Measurements from ENCODE around the gene EXOC4.

The EXOC4 gene

DNA sequence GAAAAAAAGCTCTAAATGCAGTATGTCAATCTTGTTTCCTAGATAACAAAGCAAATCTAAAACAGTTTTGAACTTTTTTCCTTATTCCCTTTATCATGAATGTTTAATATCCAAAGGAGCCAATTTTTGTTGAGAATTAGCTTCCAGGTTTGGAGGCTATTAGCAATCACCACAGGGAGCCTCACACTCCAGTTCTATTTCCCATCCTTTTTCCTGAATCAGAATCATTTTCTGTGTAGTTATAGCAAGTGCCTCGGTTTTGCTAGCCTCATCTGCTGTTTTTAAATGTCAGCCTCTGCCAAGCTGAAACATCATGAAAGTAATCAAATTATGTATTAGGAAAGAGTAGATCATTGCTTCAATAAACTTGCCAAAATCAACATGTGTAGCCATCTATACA lies 516.8 kb downstream of the EXOC4 start:
- POLR2A ChIA-PET: no interaction called here
- TF ChIP-seq, protein P1, sequence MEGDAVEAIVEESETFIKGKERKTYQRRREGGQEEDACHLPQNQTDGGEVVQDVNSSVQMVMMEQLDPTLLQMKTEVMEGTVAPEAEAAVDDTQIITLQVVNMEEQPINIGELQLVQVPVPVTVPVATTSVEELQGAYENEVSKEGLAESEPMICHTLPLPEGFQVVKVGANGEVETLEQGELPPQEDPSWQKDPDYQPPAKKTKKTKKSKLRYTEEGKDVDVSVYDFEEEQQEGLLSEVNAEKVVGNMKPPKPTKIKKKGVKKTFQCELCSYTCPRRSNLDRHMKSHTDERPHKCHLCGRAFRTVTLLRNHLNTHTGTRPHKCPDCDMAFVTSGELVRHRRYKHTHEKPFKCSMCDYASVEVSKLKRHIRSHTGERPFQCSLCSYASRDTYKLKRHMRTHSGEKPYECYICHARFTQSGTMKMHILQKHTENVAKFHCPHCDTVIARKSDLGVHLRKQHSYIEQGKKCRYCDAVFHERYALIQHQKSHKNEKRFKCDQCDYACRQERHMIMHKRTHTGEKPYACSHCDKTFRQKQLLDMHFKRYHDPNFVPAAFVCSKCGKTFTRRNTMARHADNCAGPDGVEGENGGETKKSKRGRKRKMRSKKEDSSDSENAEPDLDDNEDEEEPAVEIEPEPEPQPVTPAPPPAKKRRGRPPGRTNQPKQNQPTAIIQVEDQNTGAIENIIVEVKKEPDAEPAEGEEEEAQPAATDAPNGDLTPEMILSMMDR (IDR thresholded peaks at IDR 0.05; ENCODE audit: control extremely low read depth, extremely low read depth, low read depth, missing control alignments): no peak
- DNase-seq (ENCODE audit: extremely low spot score): no peak
- CTCF ChIA-PET: interaction anchor here (0.7 to 1.0 kb wide), 2 partner anchors 15 to 16 kb away, joined by 3 read pairs; no protein-coding TSS in a partner anchor

DNA sequence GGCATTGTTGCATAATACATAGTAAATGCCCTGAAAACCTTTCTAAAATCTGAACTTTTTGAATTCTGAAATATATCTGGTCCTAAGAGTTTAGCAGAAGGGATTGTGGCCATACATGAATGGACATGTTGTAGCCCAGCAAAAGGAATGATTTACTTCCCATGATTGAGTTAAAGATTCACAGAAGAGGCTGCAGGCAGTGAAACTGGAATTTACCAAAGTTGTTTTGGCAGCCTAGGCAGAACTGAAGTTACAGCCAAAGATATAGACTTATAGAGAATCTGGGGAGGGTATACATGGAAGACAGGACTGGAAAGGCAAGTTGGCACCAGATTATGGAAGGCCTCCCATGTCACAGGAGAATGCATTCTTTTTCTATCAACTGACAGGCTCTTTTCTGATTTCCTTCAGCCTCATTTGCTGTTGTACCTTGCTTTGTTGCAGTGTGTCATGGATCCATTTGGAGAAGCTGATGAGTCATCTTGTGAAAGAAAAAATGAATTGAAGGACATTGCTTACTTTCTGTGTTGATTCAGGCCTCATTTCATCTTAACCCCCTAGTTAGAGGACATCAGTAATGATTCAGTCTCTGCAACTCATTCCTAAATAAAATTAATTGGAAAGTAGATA lies 518.1 kb downstream of the EXOC4 start:
- no peak for DNase-seq (ENCODE audit: extremely low spot score)
- ChIA-PET POLR2A (no interaction called here), CTCF (interaction anchor here (0.7 to 1.4 kb wide), 3 partner anchors 11 to 19 kb away, joined by 3 read pairs; no protein-coding TSS in a partner anchor)
- TF ChIP-seq, protein P1 (IDR thresholded peaks at IDR 0.05; ENCODE audit: control extremely low read depth, extremely low read depth, low read depth, missing control alignments): no peak

DNA sequence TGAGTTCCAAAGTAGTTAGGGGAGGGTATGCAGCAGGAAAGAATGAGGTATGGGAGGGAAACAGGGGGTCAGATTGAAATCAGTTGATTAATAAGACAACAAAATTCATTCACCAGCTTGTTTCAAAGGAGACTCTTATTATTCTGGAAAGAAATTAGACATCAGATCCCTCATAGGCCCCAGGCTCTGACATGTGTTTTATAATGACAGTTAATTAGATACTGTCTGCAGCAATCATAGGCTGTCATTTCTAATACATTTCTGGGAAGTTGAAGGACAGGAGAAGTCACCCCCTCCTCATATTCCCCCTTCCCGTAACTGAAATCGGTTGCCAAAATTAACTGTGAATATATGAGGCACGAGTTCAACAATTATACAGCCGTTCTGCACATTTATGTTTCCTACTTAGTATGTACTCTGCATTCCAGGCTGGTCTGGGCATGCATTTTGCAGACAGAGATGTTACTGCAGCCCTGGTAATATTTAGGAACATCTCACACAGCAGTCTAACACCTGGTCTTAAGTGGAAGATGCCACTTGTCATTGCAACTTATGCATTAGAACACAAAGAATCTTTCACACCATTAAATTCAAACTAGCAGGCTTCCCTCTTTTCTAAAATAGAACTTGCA lies 519.0 kb downstream of the EXOC4 start:
- ChIA-PET CTCF (interaction anchor here (1.4 kb wide), 1 partner anchor 10 kb away, joined by 3 read pairs; no protein-coding TSS in a partner anchor), POLR2A (no interaction called here)
- DNase-seq (ENCODE audit: extremely low spot score): no peak
- TF ChIP-seq, protein P1 (IDR thresholded peaks at IDR 0.05; ENCODE audit: control extremely low read depth, extremely low read depth, low read depth, missing control alignments): no peak

GRCh38 chr7:133773601-133774000 lies 520.7 kb downstream of the EXOC4 start:
- CTCF ChIA-PET: interaction anchor here (1.1 to 1.6 kb wide), 2 partner anchors 11 to 20 kb away, joined by 3 read pairs; no protein-coding TSS in a partner anchor
- TF ChIP-seq, protein P1 (IDR thresholded peaks at IDR 0.05; ENCODE audit: control extremely low read depth, extremely low read depth, low read depth, missing control alignments): no peak
- DNase-seq (ENCODE audit: extremely low spot score): no peak
- POLR2A ChIA-PET: no interaction called here

DNA sequence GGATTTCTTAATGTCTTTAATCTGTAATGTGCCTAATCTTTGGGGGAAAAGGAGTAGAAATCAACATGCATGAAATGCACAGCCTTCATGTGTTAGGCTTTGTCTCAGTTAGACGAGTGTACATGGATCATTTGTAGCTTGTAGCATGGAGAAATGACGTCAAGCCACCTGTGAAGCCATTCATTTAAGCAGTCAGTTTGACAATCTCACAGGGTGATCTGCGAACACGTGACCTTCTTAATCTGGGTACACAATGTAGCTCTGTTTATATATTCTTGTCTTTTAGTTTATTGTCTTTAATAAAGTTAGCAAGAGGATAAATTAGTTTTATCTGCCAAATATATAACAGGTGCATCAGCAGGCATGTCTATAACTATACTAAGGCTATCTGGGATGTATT lies 522.3 kb downstream of the EXOC4 start:
- POLR2A ChIA-PET: no interaction called here
- CTCF ChIA-PET: interaction anchor here (1.0 to 1.6 kb wide), 3 partner anchors 9 to 37 kb away, joined by 3 to 4 read pairs (median 3); no protein-coding TSS in a partner anchor
- TF ChIP-seq, protein P1 (IDR thresholded peaks at IDR 0.05; ENCODE audit: control extremely low read depth, extremely low read depth, low read depth, missing control alignments): no peak
- DNase-seq (ENCODE audit: extremely low spot score): no peak

DNA sequence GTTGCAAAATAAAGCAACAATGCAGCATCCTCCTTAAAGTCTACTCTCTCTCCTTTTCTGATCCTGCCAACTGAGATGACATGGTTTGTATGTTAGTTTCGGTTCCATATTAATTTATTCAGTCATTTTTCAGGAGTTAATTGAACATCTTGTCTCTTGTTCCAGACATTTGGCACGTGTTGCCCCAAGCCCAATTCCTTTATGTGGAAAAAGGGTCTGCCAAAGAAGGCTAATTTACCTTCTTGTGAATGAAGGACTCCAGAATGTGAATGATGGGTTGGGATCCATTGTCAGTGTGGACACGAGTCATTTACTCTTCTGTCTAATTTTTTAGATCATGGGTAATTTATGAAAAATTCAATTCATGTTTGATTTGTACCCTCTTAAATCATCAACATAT lies 523.4 kb downstream of the EXOC4 start:
- TF ChIP-seq, protein P1 (IDR thresholded peaks at IDR 0.05; ENCODE audit: control extremely low read depth, extremely low read depth, low read depth, missing control alignments): no peak
- ChIA-PET CTCF (interaction anchor here (1.6 kb wide), 1 partner anchor 8 kb away, joined by 4 read pairs; no protein-coding TSS in a partner anchor), POLR2A (no interaction called here)
- no peak for DNase-seq (ENCODE audit: extremely low spot score)

Measured in GM10248 (cell line).